Endodermal cell (in vitro differentiated cells): ENCODE measurements around the gene ITCH. TPM values are rescaled to one million over a fixed set of nuclear protein-coding genes. Genes with fewer than 3 reads are reported as not detected.

ENCODE experiments used
- DNase-seq: peaks from one replicate; pipeline ENCODE4 v3.0.0-alpha.2; 2017
- H3K27ac ChIP-seq: 2 replicates; pipeline ENCODE4 v1.5.1; 2013; ENCODE audit warnings: mild to moderate bottlenecking, low read depth, low read length, moderate library complexity
- H3K27me3 ChIP-seq: 2 replicates; pipeline ENCODE4 v1.6.1; 2013; ENCODE audit warnings: mild to moderate bottlenecking, low read length, moderate library complexity; ENCODE audit not compliant: insufficient read depth, control insufficient read depth, poor library complexity, severe bottlenecking
- H3K36me3 ChIP-seq: 2 replicates; pipeline ENCODE4 v1.7.0; 2013; ENCODE audit warnings: mild to moderate bottlenecking, low read length, moderate library complexity; ENCODE audit not compliant: control insufficient read depth, insufficient read depth
- H3K4me1 ChIP-seq: one replicate; pipeline ENCODE4 v1.7.0; 2013; ENCODE audit warnings: low read length; ENCODE audit not compliant: control insufficient read depth, insufficient read depth
- H3K4me3 ChIP-seq: 2 replicates; pipeline ENCODE4 v1.5.1; 2013; ENCODE audit warnings: mild to moderate bottlenecking, low read length, moderate library complexity
- H3K9ac ChIP-seq: 2 replicates; pipeline ENCODE4 v1.6.1; 2013; ENCODE audit warnings: mild to moderate bottlenecking, low read length, moderate library complexity; ENCODE audit not compliant: poor library complexity, severe bottlenecking; ENCODE audit errors: extremely low read depth
- H3K9me3 ChIP-seq: 2 replicates; pipeline ENCODE4 v1.6.1; 2013; ENCODE audit warnings: mild to moderate bottlenecking, low read length, moderate library complexity; ENCODE audit not compliant: control insufficient read depth
- H3K27ac Mint-ChIP-seq: 2 replicates; pipeline ENCODE4 v1.8.0; 2020; ENCODE audit warnings: mixed read lengths
- H3K27me3 Mint-ChIP-seq: 2 replicates; pipeline ENCODE4 v1.8.0; 2021; ENCODE audit warnings: mild to moderate bottlenecking, mixed read lengths; ENCODE audit not compliant: insufficient read depth
- H3K36me3 Mint-ChIP-seq: 2 replicates; pipeline ENCODE4 v1.8.0; 2020; ENCODE audit warnings: low read depth, mixed read lengths
- H3K4me1 Mint-ChIP-seq: 2 replicates; pipeline ENCODE4 v1.8.0; 2020; ENCODE audit warnings: mixed read lengths
- H3K4me3 Mint-ChIP-seq: 2 replicates; pipeline ENCODE4 v1.8.0; 2020; ENCODE audit warnings: mild to moderate bottlenecking, moderate library complexity, mixed read lengths
- H3K9me3 Mint-ChIP-seq: 2 replicates; pipeline ENCODE4 v1.8.0; 2020; ENCODE audit warnings: mild to moderate bottlenecking, mixed read lengths
- WGBS, 2 experiments: methylation state at CpG; one replicate each; pipeline versions ENCODE4 v1.1.5 to v1.1.7; 2013; ENCODE audit warnings: missing lambda C conversion rate in 2 of 2, mixed read lengths in 1 of 2; ENCODE audit not compliant: insufficient coverage in 1 of 2, insufficient read length in 1 of 2; 5-methylcytosine and 5-hydroxymethylcytosine counted together
- total RNA-seq, 2 donors: library from RNA; stranded (reverse); fragmentation: NEBNext Ultra II Directional in 1 of 2; extraction: Animal tissue kit (Norgen Biotek cat#: 25700) in 1 of 2; gene quantifications; 2 replicates in 1 of 2; 3 replicates in 1 of 2; pipeline ENCODE4 v1.2.1, GENCODE V29; 2021
- TF ChIP-seq, protein P1 (sequence below): fragments of 200-600 bp; sonication (generic); conservative IDR thresholded peaks from 2 replicates; pipeline ENCODE4 v1.5.0; 2021; ENCODE audit warnings: antibody characterized with exemption, mild to moderate bottlenecking

The ITCH gene
- total RNA-seq, 2 donors from 2014 or later, result 65.1 to 84.4 TPM

DNA sequence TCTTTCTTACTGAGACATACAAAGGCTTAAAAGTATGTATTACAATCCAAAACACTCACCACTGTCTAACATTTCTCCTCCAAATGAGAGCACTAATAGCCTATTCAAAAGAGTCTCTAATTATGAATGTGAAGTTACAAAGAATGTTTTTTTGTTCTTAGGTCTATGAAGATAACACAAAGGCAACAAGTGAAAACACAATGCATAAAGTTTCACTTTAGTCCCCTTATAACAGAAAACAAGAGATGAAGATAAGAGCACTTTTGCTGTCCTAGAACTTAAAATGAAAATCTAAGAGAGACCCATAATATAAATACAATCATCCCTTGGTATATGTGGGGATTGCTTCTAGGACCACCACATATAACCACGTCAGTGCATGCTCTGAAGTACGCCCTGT is 25.6 kb downstream of the ITCH start:
- no peaks in the 10 kb centered on the region for H3K9me3 ChIP-seq
- no peak overlapping the region for H3K27ac ChIP-seq
- peaks cover 50% of the 10 kb centered on the region for H3K36me3 Mint-ChIP-seq
- H3K9me3 Mint-ChIP-seq, result no peaks in the 10 kb centered on the region
- no peaks in the 10 kb centered on the region for H3K27me3 ChIP-seq
- H3K4me1 Mint-ChIP-seq, result peaks cover 14% of the 10 kb centered on the region
- peaks cover 43% of the 10 kb centered on the region for H3K36me3 ChIP-seq
- TF ChIP-seq, protein P1, sequence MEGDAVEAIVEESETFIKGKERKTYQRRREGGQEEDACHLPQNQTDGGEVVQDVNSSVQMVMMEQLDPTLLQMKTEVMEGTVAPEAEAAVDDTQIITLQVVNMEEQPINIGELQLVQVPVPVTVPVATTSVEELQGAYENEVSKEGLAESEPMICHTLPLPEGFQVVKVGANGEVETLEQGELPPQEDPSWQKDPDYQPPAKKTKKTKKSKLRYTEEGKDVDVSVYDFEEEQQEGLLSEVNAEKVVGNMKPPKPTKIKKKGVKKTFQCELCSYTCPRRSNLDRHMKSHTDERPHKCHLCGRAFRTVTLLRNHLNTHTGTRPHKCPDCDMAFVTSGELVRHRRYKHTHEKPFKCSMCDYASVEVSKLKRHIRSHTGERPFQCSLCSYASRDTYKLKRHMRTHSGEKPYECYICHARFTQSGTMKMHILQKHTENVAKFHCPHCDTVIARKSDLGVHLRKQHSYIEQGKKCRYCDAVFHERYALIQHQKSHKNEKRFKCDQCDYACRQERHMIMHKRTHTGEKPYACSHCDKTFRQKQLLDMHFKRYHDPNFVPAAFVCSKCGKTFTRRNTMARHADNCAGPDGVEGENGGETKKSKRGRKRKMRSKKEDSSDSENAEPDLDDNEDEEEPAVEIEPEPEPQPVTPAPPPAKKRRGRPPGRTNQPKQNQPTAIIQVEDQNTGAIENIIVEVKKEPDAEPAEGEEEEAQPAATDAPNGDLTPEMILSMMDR, result no peak
- 80 to 100% methylated on average over 1 to 2 of the region's 2 CpGs for WGBS, 2 experiments
- no peak overlapping the region for H3K4me3 ChIP-seq
- H3K27ac Mint-ChIP-seq, result peak overlapping the region; percentile 14
- DNase-seq, result no peak
- no peak overlapping the region for H3K9ac ChIP-seq
- no peak overlapping the region for H3K4me3 Mint-ChIP-seq
- H3K4me1 ChIP-seq, result no peaks in the 10 kb centered on the region
- no peaks in the 10 kb centered on the region for H3K27me3 Mint-ChIP-seq

DNA sequence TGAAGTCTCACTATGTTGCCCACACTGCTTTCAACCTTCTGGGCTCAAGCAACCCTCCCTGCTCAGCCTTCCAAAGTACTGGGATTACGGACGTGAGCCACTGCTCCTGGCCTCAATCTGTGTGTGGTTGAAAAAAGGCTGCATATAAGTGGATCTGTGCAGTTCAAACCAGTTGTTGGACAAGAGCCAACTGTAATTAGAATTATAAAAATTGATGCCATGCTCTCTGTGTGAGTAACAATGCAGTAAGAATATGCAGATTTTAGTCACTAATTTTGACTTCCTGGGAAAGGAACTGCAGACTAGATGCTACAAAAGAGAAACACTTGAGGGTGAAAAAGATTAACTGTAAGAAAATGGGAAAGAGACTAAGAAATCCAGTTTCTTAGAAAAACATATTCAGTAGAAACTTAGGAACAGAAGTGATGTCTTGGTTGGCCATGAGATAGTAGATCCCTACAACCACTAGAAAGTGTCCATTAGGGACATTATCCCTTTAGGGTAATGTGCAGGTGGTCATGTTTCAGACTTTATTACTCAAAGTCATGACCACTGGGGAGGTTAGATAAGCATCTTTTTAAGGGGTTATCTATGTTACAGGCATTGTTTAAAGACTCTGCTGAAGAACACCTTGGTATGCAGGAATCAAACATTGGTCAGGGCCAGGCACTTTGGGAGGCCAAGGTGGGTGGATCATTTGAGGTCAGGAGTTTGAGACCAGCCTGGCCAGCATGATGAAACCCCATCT is 26.3 kb downstream of the ITCH start:
- Histone ChIP-seq H3K27me3 (no peaks in the 10 kb centered on the region), H3K4me1 (no peaks in the 10 kb centered on the region), H3K27ac (no peak overlapping the region), H3K9ac (no peak overlapping the region), H3K9me3 (no peaks in the 10 kb centered on the region), H3K4me3 (no peak overlapping the region), H3K36me3 (peaks cover 50% of the 10 kb centered on the region)
- Mint-ChIP-seq H3K9me3 (no peaks in the 10 kb centered on the region), H3K4me1 (peaks cover 14% of the 10 kb centered on the region), H3K4me3 (no peak overlapping the region), H3K27me3 (no peaks in the 10 kb centered on the region), H3K36me3 (peaks cover 55% of the 10 kb centered on the region), H3K27ac (peak overlapping the region; percentile 11)
- WGBS, 2 experiments, result 90% methylated on average over 2 of the region's 2 CpGs; no CpG with 5 or more reads in 1 of the 2 experiments
- DNase-seq, result no peak
- TF ChIP-seq, protein P1, result no peak

DNA sequence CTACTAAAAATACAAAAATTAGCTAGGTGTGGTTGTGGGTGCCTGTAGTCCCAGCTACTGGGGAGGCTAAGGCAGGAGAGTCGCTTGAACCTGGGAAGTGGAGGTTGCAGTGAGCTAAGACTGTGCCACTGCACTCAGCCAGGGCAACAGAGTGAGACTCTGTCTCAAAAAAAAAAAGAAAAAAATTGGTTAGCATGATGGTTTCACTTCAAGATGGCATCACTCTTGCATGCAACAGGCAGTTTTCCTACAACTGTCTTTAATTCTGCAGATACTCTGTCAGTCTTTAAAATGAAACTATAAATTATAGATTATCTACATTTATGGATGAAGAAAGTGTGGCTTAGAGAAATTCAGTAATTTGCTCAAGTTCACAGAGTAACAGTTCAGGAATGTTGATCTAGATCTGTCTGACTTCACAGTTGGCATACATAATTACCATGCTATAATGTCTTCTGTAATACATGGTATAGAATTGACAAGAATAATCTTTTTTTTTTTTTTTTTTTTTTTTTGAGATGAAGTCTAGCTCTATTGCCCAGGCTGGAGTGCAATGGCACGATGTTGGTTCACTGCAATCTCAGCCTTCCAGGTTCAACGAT is 27.0 kb downstream of the ITCH start:
- Mint-ChIP-seq H3K4me3 (no peak overlapping the region), H3K36me3 (peaks cover 56% of the 10 kb centered on the region)
- H3K27ac ChIP-seq, result no peak overlapping the region

More for the DNA sequence above, 27.0 kb downstream of the ITCH start:
- H3K4me1 ChIP-seq, result no peaks in the 10 kb centered on the region
- no peaks in the 10 kb centered on the region for H3K9me3 Mint-ChIP-seq
- WGBS, 2 experiments, result 95 to 100% methylated on average over 2 to 3 of the region's 3 CpGs
- H3K27me3 ChIP-seq, result no peaks in the 10 kb centered on the region
- no peak overlapping the region for H3K27ac Mint-ChIP-seq
- DNase-seq, result no peak
- peaks cover 55% of the 10 kb centered on the region for H3K36me3 ChIP-seq
- peaks cover 14% of the 10 kb centered on the region for H3K4me1 Mint-ChIP-seq
- no peaks in the 10 kb centered on the region for H3K27me3 Mint-ChIP-seq
- H3K4me3 ChIP-seq, result no peak overlapping the region
- no peak overlapping the region for H3K9ac ChIP-seq
- TF ChIP-seq, protein P1, result no peak
- no peaks in the 10 kb centered on the region for H3K9me3 ChIP-seq
